Rectal smooth muscle tissue (tissue), 1 donor: ENCODE results near the gene CDK4.

ENCODE experiments used
- H3K27ac ChIP-seq: one replicate; pipeline ENCODE4 v1.7.0; 2013; ENCODE audit warnings: low read depth, low read length, inconsistent platforms
- H3K27me3 ChIP-seq: one replicate; pipeline ENCODE4 v1.7.0; 2013; ENCODE audit warnings: low read length; ENCODE audit not compliant: control insufficient read depth, insufficient read depth
- H3K36me3 ChIP-seq: one replicate; pipeline ENCODE4 v1.7.0; 2013; ENCODE audit warnings: low read length; ENCODE audit not compliant: control insufficient read depth, insufficient read depth
- H3K4me1 ChIP-seq: one replicate; pipeline ENCODE4 v1.7.0; 2013; ENCODE audit warnings: low read length; ENCODE audit not compliant: control insufficient read depth, insufficient read depth
- H3K4me3 ChIP-seq: one replicate; pipeline ENCODE4 v1.7.0; 2013; ENCODE audit warnings: low read length
- H3K9ac ChIP-seq: one replicate; pipeline ENCODE4 v1.7.0; 2013; ENCODE audit warnings: low read length

Gene CDK4

DNA sequence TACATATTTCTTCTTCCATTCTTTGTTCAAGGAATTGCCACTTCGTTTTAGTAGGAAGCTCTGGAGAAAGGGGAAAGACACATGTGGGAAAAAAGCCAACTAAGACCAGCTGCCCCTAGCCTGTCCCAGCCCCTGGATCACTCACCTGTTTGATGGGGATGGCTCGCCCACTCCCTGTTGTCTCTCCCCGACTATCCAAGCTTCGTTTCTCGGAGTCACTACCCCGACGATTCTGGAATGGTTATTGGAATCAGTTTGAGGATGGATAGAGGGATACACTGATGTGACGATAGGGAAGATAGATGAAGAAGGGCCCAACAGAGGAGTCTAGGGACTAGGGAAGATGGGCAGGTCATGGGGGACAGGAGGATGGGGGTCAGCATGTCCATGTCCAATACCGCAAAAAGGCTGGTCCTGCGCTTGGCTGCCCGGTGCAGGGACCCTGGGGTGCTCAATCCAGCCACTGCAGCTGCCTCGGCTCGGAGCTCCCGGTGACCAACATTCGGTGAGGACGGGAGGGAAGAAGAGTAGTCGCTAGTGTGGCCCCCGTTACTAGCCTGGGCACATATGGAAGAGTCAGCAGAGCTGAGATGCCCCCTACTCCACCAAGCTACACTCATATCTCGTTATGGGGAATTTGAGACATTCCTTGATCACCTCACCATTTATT, 20.6 kb downstream of the CDK4 start:
- no peaks in the 10 kb centered on the region for H3K4me1 ChIP-seq
- H3K36me3 ChIP-seq = no peaks in the 10 kb centered on the region
- no peak overlapping the region for H3K9ac ChIP-seq
- peaks cover 22% of the 10 kb centered on the region for H3K27me3 ChIP-seq
- H3K27ac ChIP-seq = no peak overlapping the region
- H3K4me3 ChIP-seq = no peak overlapping the region

DNA sequence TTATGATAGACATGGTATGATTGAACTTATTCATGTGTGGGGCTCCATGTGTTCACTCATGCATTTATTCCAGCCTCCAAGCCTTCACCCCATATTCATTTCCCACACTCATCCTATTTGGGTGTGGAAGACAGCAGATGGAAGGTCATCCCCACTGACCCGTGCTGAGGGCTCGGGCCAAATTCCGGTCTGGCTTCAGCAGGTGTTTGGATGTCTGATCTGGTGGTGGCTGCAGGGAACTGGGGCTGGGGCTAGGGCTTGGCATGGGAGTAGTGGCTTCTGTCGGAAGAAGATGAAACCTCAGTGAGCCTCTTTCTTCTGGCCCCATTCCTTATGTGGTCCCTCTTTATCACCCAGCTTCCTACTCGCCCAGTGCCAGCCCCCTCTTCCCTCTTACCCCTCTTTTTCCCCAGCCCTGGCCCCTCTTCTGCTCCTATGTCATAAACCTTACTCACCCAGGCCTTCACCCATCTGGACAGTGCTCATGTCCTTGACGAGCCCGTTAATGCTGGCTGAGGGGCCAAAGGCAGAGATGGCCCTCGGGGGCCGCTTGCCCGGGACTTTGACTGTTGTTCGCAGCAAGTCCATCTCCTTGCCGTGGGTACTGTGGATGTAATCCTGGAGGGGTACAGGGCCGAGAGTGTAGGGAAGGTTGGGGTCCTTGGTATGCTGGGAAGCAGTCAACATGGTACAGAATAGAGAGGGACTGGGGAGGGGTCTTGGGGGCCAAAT, 21.6 kb downstream of the CDK4 start:
- H3K36me3 ChIP-seq = no peaks in the 10 kb centered on the region
- H3K27me3 ChIP-seq = peaks cover 17% of the 10 kb centered on the region

GRCh38 chr12:57729321-57729844, 22.7 kb downstream of the CDK4 start:
- peaks cover 12% of the 10 kb centered on the region for H3K27me3 ChIP-seq
- H3K36me3 ChIP-seq = no peaks in the 10 kb centered on the region
- H3K9ac ChIP-seq = no peak overlapping the region
- H3K27ac ChIP-seq = no peak overlapping the region
- no peak overlapping the region for H3K4me3 ChIP-seq
- H3K4me1 ChIP-seq = no peaks in the 10 kb centered on the region

More for the DNA sequence above, 21.6 kb downstream of the CDK4 start:
- Histone ChIP-seq H3K27ac (no peak overlapping the region), H3K9ac (no peak overlapping the region), H3K4me3 (no peak overlapping the region), H3K4me1 (no peaks in the 10 kb centered on the region)

GRCh38 chr12:57727758-57728395, 24.2 kb downstream of the CDK4 start:
- Histone ChIP-seq H3K4me1 (no peaks in the 10 kb centered on the region), H3K9ac (no peak overlapping the region)

DNA sequence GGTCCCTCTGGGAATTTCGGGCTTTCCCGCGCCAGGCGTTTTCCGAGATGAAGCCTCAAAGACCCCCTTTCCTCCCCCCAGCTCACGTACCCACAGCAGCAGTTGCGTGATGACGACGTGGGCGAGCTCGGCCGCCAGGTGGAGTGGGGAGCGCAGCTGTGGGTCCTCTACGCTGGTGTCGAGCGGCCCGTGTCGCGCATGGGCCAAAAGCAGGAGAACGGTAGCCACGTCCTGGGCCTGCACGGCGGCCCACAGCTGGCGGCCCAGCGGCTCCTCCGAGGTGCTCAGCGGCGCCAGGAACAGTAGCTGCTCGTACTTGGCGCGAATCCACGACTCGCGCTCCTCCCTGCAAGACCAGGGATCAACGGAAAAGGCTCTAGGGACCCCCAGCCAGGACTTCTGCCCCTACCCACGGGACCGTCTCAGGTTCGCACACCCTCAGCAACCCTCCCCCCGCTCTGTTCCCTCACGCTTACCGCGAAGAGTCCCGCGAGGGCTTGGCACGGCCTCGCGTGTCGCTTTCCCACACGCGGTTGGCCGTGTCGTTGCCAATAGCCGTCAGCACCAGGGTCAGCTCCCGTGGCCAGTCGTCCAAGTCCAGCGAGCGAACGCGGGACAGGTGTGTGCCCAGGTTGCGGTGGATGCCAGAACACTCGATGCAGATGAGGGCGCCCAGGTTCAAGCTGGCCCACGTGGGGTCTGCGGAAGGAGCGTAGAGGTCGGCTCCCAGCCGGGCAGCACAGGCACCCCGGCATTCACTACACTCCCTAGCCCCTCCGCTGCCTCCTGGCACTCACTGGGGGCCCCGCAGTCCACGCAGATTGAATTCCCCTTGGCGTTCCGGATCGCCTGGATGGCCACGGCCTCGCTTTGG, 25.0 kb downstream of the CDK4 start:
- H3K27me3 ChIP-seq = peaks cover 7% of the 10 kb centered on the region
- H3K27ac ChIP-seq = no peak overlapping the region
- peak overlapping the region; percentile 84 for H3K4me3 ChIP-seq
- H3K9ac ChIP-seq = no peak overlapping the region
- H3K36me3 ChIP-seq = no peaks in the 10 kb centered on the region
- H3K4me1 ChIP-seq = no peaks in the 10 kb centered on the region

More at GRCh38 chr12:57727758-57728395, 24.2 kb downstream of the CDK4 start:
- Histone ChIP-seq H3K27ac (no peak overlapping the region), H3K4me3 (no peak overlapping the region), H3K27me3 (peaks cover 11% of the 10 kb centered on the region), H3K36me3 (no peaks in the 10 kb centered on the region)

GRCh38 chr12:57726151-57726883, 25.8 kb downstream of the CDK4 start:
- no peak overlapping the region for H3K9ac ChIP-seq
- H3K27ac ChIP-seq = no peak overlapping the region
- no peaks in the 10 kb centered on the region for H3K4me1 ChIP-seq
- H3K36me3 ChIP-seq = peaks cover under 1% of the 10 kb centered on the region
- H3K27me3 ChIP-seq = peaks cover 7% of the 10 kb centered on the region
- peak overlapping the region; percentile 84 for H3K4me3 ChIP-seq

GRCh38 chr12:57725851-57726150, 26.3 kb downstream of the CDK4 start:
- Histone ChIP-seq H3K27ac (no peak overlapping the region), H3K4me3 (peak overlapping the region; percentile 84), H3K4me1 (no peaks in the 10 kb centered on the region), H3K9ac (no peak overlapping the region), H3K27me3 (peaks cover 7% of the 10 kb centered on the region), H3K36me3 (peaks cover 6% of the 10 kb centered on the region)

GRCh38 chr12:57724936-57725740, 27.0 kb downstream of the CDK4 start:
- H3K4me3 ChIP-seq = no peak overlapping the region
- no peak overlapping the region for H3K27ac ChIP-seq
- H3K27me3 ChIP-seq = peaks cover 7% of the 10 kb centered on the region
- peaks cover 9% of the 10 kb centered on the region for H3K36me3 ChIP-seq
- H3K4me1 ChIP-seq = no peaks in the 10 kb centered on the region
- H3K9ac ChIP-seq = no peak overlapping the region

DNA sequence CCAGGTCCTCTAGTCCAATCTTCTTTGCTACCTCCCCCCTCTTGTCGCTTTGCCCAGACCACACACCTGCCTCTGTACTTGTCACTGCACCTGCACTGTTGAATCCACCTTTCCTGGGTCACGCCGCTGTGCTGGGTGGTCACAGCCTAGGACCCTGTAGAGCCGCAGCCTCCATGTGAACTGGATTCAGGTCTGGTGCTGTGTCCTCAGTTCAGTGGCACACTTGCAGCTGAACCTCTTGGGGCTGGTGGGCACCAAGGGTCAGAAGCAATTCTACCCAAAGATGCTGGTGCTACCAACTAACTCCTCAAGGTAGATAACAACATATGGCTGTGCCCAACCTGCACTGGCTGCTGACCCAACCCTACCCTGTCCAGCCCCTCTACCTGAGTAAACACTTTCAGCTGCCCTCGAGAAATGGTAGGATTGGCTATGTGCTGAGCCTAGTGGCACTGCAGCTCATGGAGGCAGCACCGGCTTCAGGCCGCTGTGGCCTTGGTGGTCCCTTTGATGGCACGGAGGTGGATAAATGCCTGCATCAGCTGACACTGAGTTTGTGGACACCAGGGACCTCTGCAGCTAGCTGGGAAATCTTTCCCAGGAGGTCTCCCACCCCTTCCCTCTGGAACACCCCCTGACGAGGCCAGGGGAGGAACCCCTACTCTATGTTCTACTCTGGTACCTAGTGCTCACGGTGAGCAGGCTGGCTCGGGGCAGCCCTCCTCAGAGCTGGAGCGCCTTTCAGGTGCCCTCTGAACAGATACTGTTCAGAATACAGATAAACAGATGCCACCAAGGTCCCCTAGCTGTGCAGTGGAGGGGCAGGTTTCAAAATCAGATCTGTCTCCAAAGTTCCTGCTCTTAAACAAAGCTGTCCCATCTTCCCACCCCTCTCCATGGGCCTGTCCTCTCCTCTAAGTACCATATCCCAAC, 27.8 kb downstream of the CDK4 start:
- Histone ChIP-seq H3K9ac (no peak overlapping the region), H3K4me3 (no peak overlapping the region), H3K36me3 (peaks cover 9% of the 10 kb centered on the region), H3K27me3 (peaks cover 7% of the 10 kb centered on the region), H3K27ac (no peak overlapping the region), H3K4me1 (no peaks in the 10 kb centered on the region)

DNA sequence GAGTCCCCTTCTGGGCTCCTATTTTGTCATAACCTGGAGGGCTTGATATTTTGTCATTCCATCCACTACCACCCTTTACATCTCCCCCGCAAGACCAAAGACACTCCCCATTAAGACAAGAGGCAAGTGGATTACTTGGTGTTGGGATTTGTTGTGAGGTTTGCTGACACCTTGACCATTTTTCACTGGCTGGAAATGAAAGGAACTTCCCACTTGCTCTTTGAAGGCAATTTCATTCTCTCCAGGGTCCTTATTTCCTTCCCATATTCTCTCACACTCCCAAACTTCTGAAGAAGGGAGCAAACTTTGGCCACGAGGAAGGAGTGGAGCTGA, 28.5 kb downstream of the CDK4 start:
- H3K36me3 ChIP-seq = peaks cover 16% of the 10 kb centered on the region
- H3K27ac ChIP-seq = no peak overlapping the region
- H3K27me3 ChIP-seq = peaks cover 7% of the 10 kb centered on the region

More for the DNA sequence above, 28.5 kb downstream of the CDK4 start:
- Histone ChIP-seq H3K4me1 (no peaks in the 10 kb centered on the region), H3K9ac (no peak overlapping the region), H3K4me3 (no peak overlapping the region)
